ENCODE measurements around the gene ITLN2.
"Not testable (repeated sequence)": the region's sequence is repeated elsewhere in the genome, so short reads cannot be mapped to it uniquely, and the experiment has no call there.

Gene ITLN2

GRCh38 chr1:160942926-160943325 lies 11.7 kb downstream of the ITLN2 start:
- Histone ChIP-seq H3K9me3 (ENCODE audit: insufficient read depth, low read length) (no peaks in the 10 kb centered on the region), H3F3A (ENCODE audit: insufficient read depth) (no peaks in the 10 kb centered on the region), H3K9me2 (replicated peaks; ENCODE audit: insufficient read depth, low read length) (no peaks in the 10 kb centered on the region), H3K79me2 (ENCODE audit: insufficient read depth, low read length) (no peaks in the 10 kb centered on the region), H3K4me2 (ENCODE audit: low read depth, low read length, poor library complexity, severe bottlenecking) (no peak overlapping the region), H3K9ac (ENCODE audit: low read length) (no peak overlapping the region), H2AFZ (ENCODE audit: low read depth, low read length, severe bottlenecking) (no peak overlapping the region), H4K20me1 (ENCODE audit: low read depth, low read length) (no peaks in the 10 kb centered on the region), H3K4me3 (ENCODE audit: insufficient read depth, low read length, poor library complexity, severe bottlenecking) (no peak overlapping the region), H3K36me3 (ENCODE audit: low read length) (no peaks in the 10 kb centered on the region), H3K27me3 (ENCODE audit: low read length) (no peaks in the 10 kb centered on the region), H3K27ac (ENCODE audit: low read depth, low read length) (no peak overlapping the region)
- TF ChIP-seq, protein P1, sequence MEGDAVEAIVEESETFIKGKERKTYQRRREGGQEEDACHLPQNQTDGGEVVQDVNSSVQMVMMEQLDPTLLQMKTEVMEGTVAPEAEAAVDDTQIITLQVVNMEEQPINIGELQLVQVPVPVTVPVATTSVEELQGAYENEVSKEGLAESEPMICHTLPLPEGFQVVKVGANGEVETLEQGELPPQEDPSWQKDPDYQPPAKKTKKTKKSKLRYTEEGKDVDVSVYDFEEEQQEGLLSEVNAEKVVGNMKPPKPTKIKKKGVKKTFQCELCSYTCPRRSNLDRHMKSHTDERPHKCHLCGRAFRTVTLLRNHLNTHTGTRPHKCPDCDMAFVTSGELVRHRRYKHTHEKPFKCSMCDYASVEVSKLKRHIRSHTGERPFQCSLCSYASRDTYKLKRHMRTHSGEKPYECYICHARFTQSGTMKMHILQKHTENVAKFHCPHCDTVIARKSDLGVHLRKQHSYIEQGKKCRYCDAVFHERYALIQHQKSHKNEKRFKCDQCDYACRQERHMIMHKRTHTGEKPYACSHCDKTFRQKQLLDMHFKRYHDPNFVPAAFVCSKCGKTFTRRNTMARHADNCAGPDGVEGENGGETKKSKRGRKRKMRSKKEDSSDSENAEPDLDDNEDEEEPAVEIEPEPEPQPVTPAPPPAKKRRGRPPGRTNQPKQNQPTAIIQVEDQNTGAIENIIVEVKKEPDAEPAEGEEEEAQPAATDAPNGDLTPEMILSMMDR (IDR thresholded peaks at IDR 0.05; ENCODE audit: insufficient read depth, low read length, poor library complexity, severe bottlenecking): no peak
- TF ChIP-seq EZH2phosphoT487 (conservative IDR thresholded peaks at IDR 0.05; ENCODE audit: low read length): no peak

DNA sequence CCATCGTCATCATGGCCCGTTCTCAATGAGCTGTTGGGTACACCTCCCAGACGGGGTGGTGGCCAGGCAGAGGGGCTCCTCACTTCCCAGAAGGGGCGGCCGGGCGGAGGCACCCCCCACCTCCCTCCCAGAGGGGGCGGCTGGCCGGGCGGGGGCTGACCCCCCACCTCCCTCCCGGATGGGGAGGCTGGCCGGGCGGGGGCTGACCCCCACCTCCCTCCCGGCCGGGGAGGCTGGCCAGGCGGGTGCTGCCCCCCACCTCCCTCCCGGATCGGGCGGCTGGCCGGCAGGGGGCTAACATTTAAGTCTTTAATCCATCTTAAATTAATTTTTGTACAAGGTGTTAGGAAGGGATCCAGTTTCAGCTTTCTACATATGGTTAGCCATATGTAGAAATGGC lies 17.9 kb downstream of the ITLN2 start:
- not testable (repeated sequence) for H4K20me1 ChIP-seq (ENCODE audit: low read depth, low read length); H3K4me2 ChIP-seq (ENCODE audit: low read depth, low read length, poor library complexity, severe bottlenecking); H3K27me3 ChIP-seq (ENCODE audit: low read length); H3K4me3 ChIP-seq (ENCODE audit: insufficient read depth, low read length, poor library complexity, severe bottlenecking); H3K9me3 ChIP-seq (ENCODE audit: insufficient read depth, low read length); H3K36me3 ChIP-seq (ENCODE audit: low read length); H3K79me2 ChIP-seq (ENCODE audit: insufficient read depth, low read length); H3K9me2 ChIP-seq (replicated peaks; ENCODE audit: insufficient read depth, low read length); H3K9ac ChIP-seq (ENCODE audit: low read length); H3F3A ChIP-seq (ENCODE audit: insufficient read depth); H3K27ac ChIP-seq (ENCODE audit: low read depth, low read length); H2AFZ ChIP-seq (ENCODE audit: low read depth, low read length, severe bottlenecking)

DNA sequence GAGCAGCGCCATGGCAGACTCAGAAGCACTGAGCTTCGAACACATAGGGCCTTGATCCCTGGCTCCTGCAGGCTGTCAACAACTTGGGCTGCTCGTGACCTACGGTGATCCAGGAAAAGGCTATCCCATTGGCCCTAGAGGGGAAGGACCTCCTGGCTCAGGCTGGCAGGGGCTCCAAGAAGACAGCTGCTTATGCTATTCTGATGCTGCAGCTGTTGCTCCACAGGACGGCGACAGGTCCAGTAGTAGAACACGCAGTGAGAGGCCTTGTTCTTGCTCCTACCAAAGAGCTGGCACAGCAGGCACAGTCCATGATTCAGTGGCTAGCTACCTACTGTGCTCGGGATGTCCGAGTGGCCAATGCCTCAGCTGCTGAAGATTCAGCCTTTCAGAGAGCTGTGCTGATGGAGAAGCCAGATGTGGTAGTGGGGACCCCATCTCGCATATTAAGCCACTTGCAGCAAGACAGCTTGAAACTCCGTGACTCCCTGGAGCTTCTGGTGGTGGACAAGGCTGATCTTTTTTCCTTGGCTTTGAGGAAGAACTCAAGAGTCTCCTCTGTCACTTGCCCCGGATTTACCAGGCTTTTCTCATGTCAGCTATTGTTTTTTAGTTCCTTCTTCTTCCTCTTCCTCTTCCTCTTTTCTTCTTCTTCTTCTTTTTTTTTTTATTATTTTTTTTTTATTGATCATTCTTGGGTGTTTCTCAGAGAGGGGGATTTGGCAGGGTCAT lies 18.9 kb downstream of the ITLN2 start:
- H3K4me3 ChIP-seq (ENCODE audit: insufficient read depth, low read length, poor library complexity, severe bottlenecking): no peak overlapping the region
- H3K9me3 ChIP-seq (ENCODE audit: insufficient read depth, low read length): no peaks in the 10 kb centered on the region
- H4K20me1 ChIP-seq (ENCODE audit: low read depth, low read length): no peaks in the 10 kb centered on the region
- no peaks in the 10 kb centered on the region for H3K9me2 ChIP-seq (replicated peaks; ENCODE audit: insufficient read depth, low read length)
- H3K4me2 ChIP-seq (ENCODE audit: low read depth, low read length, poor library complexity, severe bottlenecking): no peak overlapping the region
- H3K27me3 ChIP-seq (ENCODE audit: low read length): no peaks in the 10 kb centered on the region
- no peaks in the 10 kb centered on the region for H3F3A ChIP-seq (ENCODE audit: insufficient read depth)
- no peaks in the 10 kb centered on the region for H3K79me2 ChIP-seq (ENCODE audit: insufficient read depth, low read length)
- H2AFZ ChIP-seq (ENCODE audit: low read depth, low read length, severe bottlenecking): no peak overlapping the region
- H3K27ac ChIP-seq (ENCODE audit: low read depth, low read length): no peak overlapping the region
- no peaks in the 10 kb centered on the region for H3K36me3 ChIP-seq (ENCODE audit: low read length)
- H3K9ac ChIP-seq (ENCODE audit: low read length): no peak overlapping the region
- TF ChIP-seq EZH2phosphoT487 (conservative IDR thresholded peaks at IDR 0.05; ENCODE audit: low read length): no peak
- TF ChIP-seq, protein P1 (IDR thresholded peaks at IDR 0.05; ENCODE audit: insufficient read depth, low read length, poor library complexity, severe bottlenecking): no peak

DNA sequence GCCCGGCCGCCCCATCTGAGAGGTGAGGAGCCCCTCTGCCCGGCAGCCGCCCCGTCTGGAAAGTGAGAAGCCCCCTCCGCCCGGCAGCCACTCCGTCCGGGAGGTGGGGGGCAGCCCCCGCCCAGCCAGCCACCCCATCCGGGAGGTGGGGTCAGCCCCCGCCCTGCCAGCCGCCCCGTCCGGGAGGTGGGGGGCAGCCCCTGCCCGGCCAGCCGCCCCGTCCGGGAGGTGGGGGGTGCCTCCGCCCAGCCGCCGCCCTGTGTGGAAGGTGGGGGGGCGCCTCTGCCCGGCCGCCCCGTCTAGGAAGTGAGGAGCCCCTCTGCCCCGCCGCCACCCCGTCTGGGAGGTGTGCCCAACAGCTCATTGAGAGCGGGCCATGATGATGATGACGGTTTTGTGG lies 21.3 kb downstream of the ITLN2 start:
- H3K79me2 ChIP-seq (ENCODE audit: insufficient read depth, low read length); H3K9me2 ChIP-seq (replicated peaks; ENCODE audit: insufficient read depth, low read length); H3F3A ChIP-seq (ENCODE audit: insufficient read depth); H3K9me3 ChIP-seq (ENCODE audit: insufficient read depth, low read length); H3K4me2 ChIP-seq (ENCODE audit: low read depth, low read length, poor library complexity, severe bottlenecking); H3K36me3 ChIP-seq (ENCODE audit: low read length); H3K27ac ChIP-seq (ENCODE audit: low read depth, low read length); H3K9ac ChIP-seq (ENCODE audit: low read length); H2AFZ ChIP-seq (ENCODE audit: low read depth, low read length, severe bottlenecking); H3K27me3 ChIP-seq (ENCODE audit: low read length); H3K4me3 ChIP-seq (ENCODE audit: insufficient read depth, low read length, poor library complexity, severe bottlenecking); H4K20me1 ChIP-seq (ENCODE audit: low read depth, low read length): not testable (repeated sequence)
